ENCODE results near the gene MPC2. TPM values are rescaled to one million over a fixed set of nuclear protein-coding genes. Genes with fewer than 3 reads are reported as not detected.

The MPC2 gene
- total and polyA plus RNA-seq, 2 of the 8 experiments (the other 6 are each of a cell fraction or from before 2014, with no cell fraction given) = 18.6 to 40.9 TPM

GRCh38 chr1:167922611-167923074 lies 14.2 kb downstream of the MPC2 start:
- Histone ChIP-seq H2AK5ac (ENCODE audit: low read depth, low read length) (no peak overlapping the region), H2BK5ac (ENCODE audit: low read depth, low read length) (no peak overlapping the region), H3K9me3 (ENCODE audit: insufficient read depth in 2 of 2, low read depth in 1 of 2, low read length in 1 of 2) (no peaks in the 10 kb centered on the region), H4K8ac (ENCODE audit: extremely low read depth, insufficient read depth, low read length) (no peak overlapping the region), H2BK12ac (ENCODE audit: low read depth, low read length) (no peak overlapping the region), H3K4me3 (ENCODE audit: extremely low read depth in 1 of 4, insufficient read depth in 2 of 4, low read depth in 3 of 4, low read length in 4 of 4) (no peak overlapping the region), H3K56ac (replicated peaks; ENCODE audit: insufficient read length, low read depth, low read length) (no peak overlapping the region), H3K27ac (ENCODE audit: low read depth, low read length) (no peak overlapping the region), H3K23ac (ENCODE audit: insufficient read length) (no peak overlapping the region), H4K91ac (replicated peaks; ENCODE audit: insufficient read length, low read length) (no peak overlapping the region), H3K4ac (replicated peaks; ENCODE audit: insufficient read length, low read depth, low read length) (no peak overlapping the region), H3K14ac (ENCODE audit: insufficient read length) (no peak overlapping the region), H3K18ac (ENCODE audit: extremely low read depth, low read length) (no peak overlapping the region), H2BK120ac (replicated peaks; ENCODE audit: low read depth, low read length) (no peak overlapping the region), H3K4me1 (replicated peaks in 1 of 4; ENCODE audit: control insufficient read depth in 3 of 4, insufficient read depth in 4 of 4, low read length in 3 of 4) (no peaks in the 10 kb centered on the region; a peak in 1 of 7 replicates), H3K79me2 (ENCODE audit: control insufficient read depth in 1 of 2, insufficient read depth in 2 of 2, low read length in 2 of 2) (no peaks in the 10 kb centered on the region), H3K36me3 (ENCODE audit: control insufficient read depth in 2 of 4, insufficient read depth in 4 of 4, low read length in 3 of 4) (no peaks in the 10 kb centered on the region), H2BK15ac (ENCODE audit: low read length) (no peak overlapping the region), H3K79me1 (ENCODE audit: low read depth, low read length) (no peaks in the 10 kb centered on the region), H3K23me2 (ENCODE audit: low read depth, low read length) (no peaks in the 10 kb centered on the region), H2BK20ac (ENCODE audit: low read length) (no peak overlapping the region), H3K27me3 (replicated peaks in 1 of 4; ENCODE audit: control insufficient read depth in 3 of 4, extremely low read depth in 1 of 4, insufficient read depth in 3 of 4, low read length in 3 of 4) (no peaks in the 10 kb centered on the region), H2AFZ (ENCODE audit: low read length) (no peak overlapping the region), H3K4me2 (ENCODE audit: insufficient read depth in 1 of 2, low read depth in 2 of 2, low read length in 2 of 2) (no peak overlapping the region), H4K20me1 (replicated peaks in 1 of 2; ENCODE audit: control insufficient read depth in 1 of 2, insufficient read depth in 2 of 2, low read length in 2 of 2) (peaks cover 0 to 2% of the 10 kb centered on the region in 2 experiments), H3K9ac (replicated peaks in 1 of 4; ENCODE audit: extremely low read depth in 1 of 4, low read depth in 3 of 4, low read length in 3 of 4) (no peak overlapping the region), H4K5ac (ENCODE audit: insufficient read length, low read depth, low read length) (no peak overlapping the region)
- ChIA-PET CTCF (ENCODE audit: partially characterized antibody) (interaction anchor here (0.6 kb wide), 1 partner anchor 364 kb away, joined by 4 read pairs; no protein-coding TSS in a partner anchor), POLR2A (ENCODE audit: partially characterized antibody) (no interaction called here)
- FAIRE-seq = no peak
- DNase-seq (ENCODE audit: low read depth in 1 of 2, low spot score in 2 of 2) = no peak
- WGBS, 2 experiments (ENCODE audit: extremely low coverage in 1 of 2, insufficient coverage in 1 of 2, insufficient read length in 1 of 2, insufficient replicate concordance in 2 of 2, low coverage in 1 of 2, low lambda C conversion rate in 2 of 2, missing lambda C conversion rate in 1 of 2) = 93% methylated on average over 1 of the region's 1 CpG; no CpG with 5 or more reads in 1 of the 2 experiments
- TF ChIP-seq CEBPB (IDR thresholded peaks at IDR 0.05; ENCODE audit: low read depth, low read length) = no peak
- no peak for TF ChIP-seq SIRT6 (IDR thresholded peaks at IDR 0.05; ENCODE audit: low read length)
- no peak for TF ChIP-seq CHD2 (IDR thresholded peaks at IDR 0.05; ENCODE audit: low read length)
- TF ChIP-seq RAD21 (IDR thresholded peaks at IDR 0.05 in 1 of 2, conservative IDR thresholded peaks at IDR 0.05 in 1 of 2; ENCODE audit: low read depth in 2 of 2, low read length in 2 of 2) = no peak
- TF ChIP-seq KDM1A (IDR thresholded peaks at IDR 0.05; ENCODE audit: borderline replicate concordance, low read length) = no peak
- TF ChIP-seq GTF2F1 (IDR thresholded peaks at IDR 0.05; ENCODE audit: borderline replicate concordance, low read depth, low read length) = no peak
- TF ChIP-seq POU5F1 (IDR thresholded peaks at IDR 0.05; ENCODE audit: low read depth, low read length) = no peak
- no peak for TF ChIP-seq SRF (IDR thresholded peaks at IDR 0.05; ENCODE audit: low read depth, low read length)
- TF ChIP-seq BACH1 (IDR thresholded peaks at IDR 0.05; ENCODE audit: low read length) = no peak
- no peak for TF ChIP-seq TEAD4 (IDR thresholded peaks at IDR 0.05; ENCODE audit: low read depth, low read length)
- TF ChIP-seq TBP (IDR thresholded peaks at IDR 0.05; ENCODE audit: low read depth, low read length) = no peak
- no peak for TF ChIP-seq TAF1 (IDR thresholded peaks at IDR 0.05; ENCODE audit: low read depth, low read length)
- TF ChIP-seq SIX5 (IDR thresholded peaks at IDR 0.05; ENCODE audit: low read depth, low read length) = no peak
